Measurements from ENCODE around the gene CHRNE.
"Not testable (repeated sequence)": the region's sequence is repeated elsewhere in the genome, so short reads cannot be mapped to it uniquely, and the experiment has no call there.

CHRNE gene

GRCh38 chr17:4858068-4858881 is 44.6 kb downstream of the CHRNE start:
- in situ Hi-C loops (cut with HindIII; ENCODE audit: low sequenced_read_pairs): no loop called here

- in situ Hi-C loops (cut with HindIII; ENCODE audit: low sequenced_read_pairs): not testable (repeated sequence)
Observed at GRCh38 chr17:4857347-4857746, 45.6 kb downstream of the CHRNE start.

GRCh38 chr17:4856937-4857314 is 46.0 kb downstream of the CHRNE start:
- in situ Hi-C loops (cut with HindIII; ENCODE audit: low sequenced_read_pairs): no loop called here

GRCh38 chr17:4856271-4856936 is 46.5 kb downstream of the CHRNE start:
- in situ Hi-C loops (cut with HindIII; ENCODE audit: low sequenced_read_pairs): no loop called here

GRCh38 chr17:4854111-4854681 is 48.7 kb downstream of the CHRNE start:
- in situ Hi-C loops (cut with HindIII; ENCODE audit: low sequenced_read_pairs): no loop called here

- in situ Hi-C loops (cut with HindIII; ENCODE audit: low sequenced_read_pairs): no loop called here
Observed at GRCh38 chr17:4853208-4853671, 49.7 kb downstream of the CHRNE start.

- in situ Hi-C loops (cut with HindIII; ENCODE audit: low sequenced_read_pairs): no loop called here
Observed at GRCh38 chr17:4852567-4853207, 50.2 kb downstream of the CHRNE start.

GRCh38 chr17:4851084-4851483 is 51.8 kb downstream of the CHRNE start:
- in situ Hi-C loops (cut with HindIII; ENCODE audit: low sequenced_read_pairs): no loop called here

- in situ Hi-C loops (cut with HindIII; ENCODE audit: low sequenced_read_pairs): no loop called here
Observed at GRCh38 chr17:4850246-4850645, 52.7 kb downstream of the CHRNE start.

- in situ Hi-C loops (cut with HindIII; ENCODE audit: low sequenced_read_pairs): no loop called here
Observed at GRCh38 chr17:4849011-4849536, 53.8 kb downstream of the CHRNE start.

All from endothelial cell of hepatic sinusoid (primary cell).